ENCODE data around the gene GLCE.

The GLCE gene

GRCh38 chr15:69279636-69280035, 119.2 kb downstream of the GLCE start:
- H3K9me2 ChIP-seq (replicated peaks; ENCODE audit: insufficient read depth, low read length): no peaks in the 10 kb centered on the region
- H3K27me3 ChIP-seq (ENCODE audit: low read length): no peaks in the 10 kb centered on the region
- no peak overlapping the region for H2AFZ ChIP-seq (ENCODE audit: low read depth, low read length, severe bottlenecking)
- no peak overlapping the region for H3K4me3 ChIP-seq (ENCODE audit: insufficient read depth, low read length, poor library complexity, severe bottlenecking)
- no peaks in the 10 kb centered on the region for H3K9me3 ChIP-seq (ENCODE audit: insufficient read depth, low read length)
- H3K36me3 ChIP-seq (ENCODE audit: low read length): no peaks in the 10 kb centered on the region
- H3F3A ChIP-seq (ENCODE audit: insufficient read depth): no peaks in the 10 kb centered on the region
- TF ChIP-seq EZH2phosphoT487 (conservative IDR thresholded peaks at IDR 0.05; ENCODE audit: low read length): no peak
- TF ChIP-seq CTCF (IDR thresholded peaks at IDR 0.05; ENCODE audit: insufficient read depth, low read length, poor library complexity, severe bottlenecking): no peak
- H3K9ac ChIP-seq (ENCODE audit: low read length): no peak overlapping the region
- no peaks in the 10 kb centered on the region for H4K20me1 ChIP-seq (ENCODE audit: low read depth, low read length)
- no peaks in the 10 kb centered on the region for H3K79me2 ChIP-seq (ENCODE audit: insufficient read depth, low read length)
- H3K4me2 ChIP-seq (ENCODE audit: low read depth, low read length, poor library complexity, severe bottlenecking): no peak overlapping the region
- no peak overlapping the region for H3K27ac ChIP-seq (ENCODE audit: low read depth, low read length)

GRCh38 chr15:69280783-69281182, 120.3 kb downstream of the GLCE start:
- Histone ChIP-seq H3K79me2 (ENCODE audit: insufficient read depth, low read length) (no peaks in the 10 kb centered on the region), H3K27me3 (ENCODE audit: low read length) (no peaks in the 10 kb centered on the region), H3K27ac (ENCODE audit: low read depth, low read length) (no peak overlapping the region), H3K9me2 (replicated peaks; ENCODE audit: insufficient read depth, low read length) (no peaks in the 10 kb centered on the region), H3F3A (ENCODE audit: insufficient read depth) (no peaks in the 10 kb centered on the region), H3K36me3 (ENCODE audit: low read length) (no peaks in the 10 kb centered on the region), H4K20me1 (ENCODE audit: low read depth, low read length) (no peaks in the 10 kb centered on the region), H3K4me3 (ENCODE audit: insufficient read depth, low read length, poor library complexity, severe bottlenecking) (no peak overlapping the region), H3K9me3 (ENCODE audit: insufficient read depth, low read length) (no peaks in the 10 kb centered on the region), H3K4me2 (ENCODE audit: low read depth, low read length, poor library complexity, severe bottlenecking) (no peak overlapping the region), H2AFZ (ENCODE audit: low read depth, low read length, severe bottlenecking) (no peak overlapping the region), H3K9ac (ENCODE audit: low read length) (no peak overlapping the region)
- TF ChIP-seq EZH2phosphoT487 (conservative IDR thresholded peaks at IDR 0.05; ENCODE audit: low read length) (no peak), CTCF (IDR thresholded peaks at IDR 0.05; ENCODE audit: insufficient read depth, low read length, poor library complexity, severe bottlenecking) (no peak)

GRCh38 chr15:69282104-69282743, 121.8 kb downstream of the GLCE start:
- no peak overlapping the region for H3K9ac ChIP-seq (ENCODE audit: low read length)
- H4K20me1 ChIP-seq (ENCODE audit: low read depth, low read length): no peaks in the 10 kb centered on the region
- H3K27ac ChIP-seq (ENCODE audit: low read depth, low read length): no peak overlapping the region
- H3K4me3 ChIP-seq (ENCODE audit: insufficient read depth, low read length, poor library complexity, severe bottlenecking): no peak overlapping the region
- no peaks in the 10 kb centered on the region for H3K79me2 ChIP-seq (ENCODE audit: insufficient read depth, low read length)
- no peaks in the 10 kb centered on the region for H3K27me3 ChIP-seq (ENCODE audit: low read length)
- no peak overlapping the region for H2AFZ ChIP-seq (ENCODE audit: low read depth, low read length, severe bottlenecking)
- no peaks in the 10 kb centered on the region for H3K9me3 ChIP-seq (ENCODE audit: insufficient read depth, low read length)
- H3K36me3 ChIP-seq (ENCODE audit: low read length): no peaks in the 10 kb centered on the region
- no peak for TF ChIP-seq CTCF (IDR thresholded peaks at IDR 0.05; ENCODE audit: insufficient read depth, low read length, poor library complexity, severe bottlenecking)
- no peak for TF ChIP-seq EZH2phosphoT487 (conservative IDR thresholded peaks at IDR 0.05; ENCODE audit: low read length)
- no peaks in the 10 kb centered on the region for H3K9me2 ChIP-seq (replicated peaks; ENCODE audit: insufficient read depth, low read length)
- H3K4me2 ChIP-seq (ENCODE audit: low read depth, low read length, poor library complexity, severe bottlenecking): no peak overlapping the region
- H3F3A ChIP-seq (ENCODE audit: insufficient read depth): no peaks in the 10 kb centered on the region

Data from SU-DHL-6 (cell line).